Endothelial cell of umbilical vein (primary cell): ENCODE measurements around the gene RALGPS2. TPM values are rescaled to one million over a fixed set of nuclear protein-coding genes. Genes with fewer than 3 reads are reported as not detected.

Experiments
- BruUV-seq: library from RNA; stranded (reverse); fragments of 400-500 nt; replicated peaks from 2 replicates; lab custom pipeline; 2021; lab: Mats Ljungman, UMichigan
- CTCF ChIA-PET: fragments of 300-600, 350-600 bp; sonication (Branson Sonifier 250); formaldehyde crosslinking; loops from one replicate; lab custom pipeline; 2021; ENCODE audit warnings: antibody characterized with exemption, inconsistent platforms; lab: Charles Lee
- POLR2A ChIA-PET: fragments of 300-600, 350-600 bp; sonication (Branson Sonifier 250); formaldehyde crosslinking; loops from one replicate; lab custom pipeline; 2021; ENCODE audit warnings: antibody characterized with exemption, inconsistent platforms; lab: Charles Lee
- DNase-seq: peaks from one replicate; pipeline ENCODE4 v3.0.0-alpha.2; 2011; ENCODE audit warnings: low read depth, low spot score
- FAIRE-seq: peaks from 2 replicates; lab custom pipeline; 2011; peaks lifted over from hg19 to GRCh38; lab: Jason Lieb, UNC
- H2AFZ ChIP-seq: 2 replicates; pipeline ENCODE4 v1.6.0; 2012; ENCODE audit warnings: low read depth, low read length, control low read depth, inconsistent platforms
- H3K27ac ChIP-seq: 2 replicates; pipeline ENCODE4 v1.5.1; 2011; ENCODE audit warnings: low read depth, mild to moderate bottlenecking, control low read depth, low read length, moderate library complexity; ENCODE audit not compliant: insufficient read depth
- H3K27me3 ChIP-seq, 2 experiments: 2 replicates each; pipeline versions ENCODE4 v1.6.0 to v1.6.1; 2011; ENCODE audit warnings: low read length in 2 of 2, mixed read lengths in 1 of 2; ENCODE audit not compliant: control insufficient read depth in 2 of 2, insufficient read depth in 2 of 2
- H3K36me3 ChIP-seq, 2 experiments: 2 replicates in 1 of 2; 3 replicates in 1 of 2; pipeline ENCODE4 v1.5.1; 2011; ENCODE audit warnings: low read length in 2 of 2, mild to moderate bottlenecking in 1 of 2, moderate library complexity in 1 of 2; ENCODE audit not compliant: control insufficient read depth in 2 of 2, insufficient read depth in 2 of 2; ENCODE audit errors: extremely low read depth in 1 of 2
- H3K4me1 ChIP-seq: 3 replicates; pipeline ENCODE4 v1.5.1; 2011; ENCODE audit warnings: mild to moderate bottlenecking, low read length; ENCODE audit not compliant: control insufficient read depth, insufficient read depth; ENCODE audit errors: extremely low read depth
- H3K4me2 ChIP-seq: 2 replicates; pipeline ENCODE4 v1.6.1; 2011; ENCODE audit warnings: low read length, control low read depth, mixed read lengths; ENCODE audit not compliant: insufficient read depth
- H3K4me3 ChIP-seq, 3 experiments: fragments of 200-600 bp in 1 of 3; sonication (generic), shearing (Covaris generic) in 1 of 3; replicated peaks in 1 of 3; 2 replicates each; pipeline ENCODE4 v1.5.1; 2011 to 2016; ENCODE audit warnings: control low read depth in 3 of 3, low read length in 3 of 3, mild to moderate bottlenecking in 2 of 3, inconsistent platforms in 1 of 3, low read depth in 1 of 3, moderate library complexity in 1 of 3; ENCODE audit not compliant: insufficient read depth in 1 of 3
- H3K79me2 ChIP-seq: 2 replicates; pipeline ENCODE4 v1.6.0; 2012; ENCODE audit warnings: low read length, inconsistent platforms; ENCODE audit not compliant: control insufficient read depth, insufficient read depth
- H3K9ac ChIP-seq: replicated peaks from 2 replicates; pipeline ENCODE3; 2011; ENCODE audit warnings: low read length, control low read depth; ENCODE audit not compliant: insufficient read depth; ENCODE audit errors: extremely low read depth
- H3K9me1 ChIP-seq: replicated peaks from 3 replicates; pipeline ENCODE4 v1.6.0; 2011; ENCODE audit warnings: mild to moderate bottlenecking, low read length; ENCODE audit not compliant: control insufficient read depth, insufficient read depth; ENCODE audit errors: extremely low read depth
- H3K9me3 ChIP-seq: replicated peaks from 2 replicates; pipeline ENCODE4 v1.5.1; 2012; ENCODE audit warnings: low read length, inconsistent platforms; ENCODE audit not compliant: control insufficient read depth, insufficient read depth
- H4K20me1 ChIP-seq: replicated peaks from 2 replicates; pipeline ENCODE3; 2011; ENCODE audit warnings: mild to moderate bottlenecking, low read length; ENCODE audit not compliant: control insufficient read depth, insufficient read depth; ENCODE audit errors: extremely low read depth
- EZH2 ChIP-seq: IDR thresholded peaks from 2 replicates; pipeline ENCODE4 v1.6.1; 2012; ENCODE audit warnings: borderline replicate concordance, low read depth, mild to moderate bottlenecking, moderate library complexity, low read length, inconsistent platforms; ENCODE audit not compliant: severe bottlenecking
- FOS ChIP-seq: IDR thresholded peaks from 2 replicates; pipeline ENCODE4 v1.6.1; 2011; ENCODE audit warnings: mild to moderate bottlenecking, low read length, moderate library complexity, borderline replicate concordance; ENCODE audit not compliant: insufficient read depth
- GATA2 ChIP-seq: IDR thresholded peaks from 2 replicates; pipeline ENCODE4 v1.7.0; 2011; ENCODE audit warnings: low read depth, mild to moderate bottlenecking, moderate library complexity, mixed read lengths, low read length; ENCODE audit not compliant: insufficient read length, insufficient read depth
- JUN ChIP-seq: IDR thresholded peaks from 2 replicates; pipeline ENCODE4 v1.6.1; 2011; ENCODE audit warnings: borderline replicate concordance, low read depth; ENCODE audit not compliant: insufficient read length, insufficient read depth
- MYC ChIP-seq: IDR thresholded peaks from one replicate; pipeline ENCODE4 v1.6.1; 2011; ENCODE audit warnings: mild to moderate bottlenecking, low read depth, low read length
- POLR2A ChIP-seq: IDR thresholded peaks from 2 replicates; pipeline ENCODE4 v1.6.1; 2012; ENCODE audit warnings: low read depth, mild to moderate bottlenecking, control low read depth, low read length
- POLR2AphosphoS5 ChIP-seq: IDR thresholded peaks from 2 replicates; pipeline ENCODE4 v1.6.1; 2012; ENCODE audit warnings: low read depth, mild to moderate bottlenecking, control low read depth, low read length, moderate library complexity; ENCODE audit not compliant: insufficient read depth
- dilution Hi-C: fragments of 300-500 bp; cut with MboI; formaldehyde crosslinking; loops from one replicate; pipeline ENCODE4 v1.15.0; 2019; ENCODE audit warnings: low sequenced_read_pairs; ENCODE audit not compliant: extremely low pct_ligation_motif_present
- intact Hi-C: fragments of 100-400 bp; cut with micrococcal nuclease; formaldehyde crosslinking; loops from one replicate; pipeline ENCODE4 v1.10.0; 2022
- polyA plus RNA-seq, 4 experiments: library from polyadenylated mRNA; depleted of rRNA in 3 of 4; stranded (reverse) in 3 of 4; unstranded in 1 of 4; fragments of >200 nt; gene quantifications; 2 replicates each; pipeline versions ENCODE4 v1.2.1 to v1.2.3, GENCODE V29; 2011 to 2012; ENCODE audit warnings: missing spikeins in 1 of 4
- total RNA-seq: library from RNA; stranded (reverse); gene quantifications from 2 replicates; pipeline ENCODE4 v1.2.3, GENCODE V29; 2021
- TF ChIP-seq, protein P1 (sequence below): IDR thresholded peaks from 2 replicates; pipeline ENCODE4 v1.6.1; 2011; ENCODE audit not compliant: insufficient read depth, insufficient read length
- TF ChIP-seq, protein P2 (sequence below), 2 donors: IDR thresholded peaks; 1 replicate in 1 of 2; 2 replicates in 1 of 2; pipeline ENCODE4 v1.5.1; 2011; ENCODE audit warnings: low read length in 2 of 2, mild to moderate bottlenecking in 2 of 2, moderate library complexity in 2 of 2, control low read depth in 1 of 2, inconsistent platforms in 1 of 2, low read depth in 1 of 2; ENCODE audit not compliant: insufficient read depth in 1 of 2; ENCODE audit errors: extremely low read depth in 1 of 2

The RALGPS2 gene
- total and polyA plus RNA-seq, 2 donors (not counting 3 experiments of a cell fraction or from before 2014, with no cell fraction given), result 4.6 to 27.7 TPM

DNA sequence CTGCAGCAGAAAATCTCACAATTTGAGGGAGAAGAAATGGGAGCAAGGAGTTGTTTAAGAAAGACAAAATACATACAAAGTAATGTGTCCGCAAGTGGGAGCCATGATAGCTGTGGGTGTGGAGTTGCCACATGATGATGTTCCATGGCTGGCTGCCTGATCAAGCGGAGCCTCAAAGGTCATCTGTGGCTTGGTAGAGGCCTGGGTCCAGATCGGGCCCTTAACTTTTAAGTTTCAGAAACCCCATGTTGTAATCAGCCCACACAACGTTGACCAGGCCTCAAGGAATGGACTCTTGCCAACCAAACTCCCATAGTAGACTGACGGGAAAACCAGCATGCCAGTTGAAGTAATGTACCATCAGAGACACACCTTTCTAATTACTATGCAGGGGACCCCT is 210.6 kb downstream of the RALGPS2 start:
- CTCF ChIA-PET, result no interaction called here
- no peaks in the 10 kb centered on the region for H3K9me3 ChIP-seq
- peaks cover 0 to 5% of the 10 kb centered on the region in 2 experiments for H3K27me3 ChIP-seq
- POLR2A ChIA-PET, result no interaction called here
- DNase-seq, result no peak
- H3K9me1 ChIP-seq, result no peaks in the 10 kb centered on the region
- no peak for TF ChIP-seq POLR2A
- TF ChIP-seq, protein P1, sequence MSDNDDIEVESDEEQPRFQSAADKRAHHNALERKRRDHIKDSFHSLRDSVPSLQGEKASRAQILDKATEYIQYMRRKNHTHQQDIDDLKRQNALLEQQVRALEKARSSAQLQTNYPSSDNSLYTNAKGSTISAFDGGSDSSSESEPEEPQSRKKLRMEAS, result no peak
- TF ChIP-seq JUN, result no peak
- TF ChIP-seq POLR2AphosphoS5, result no peak
- no peak for TF ChIP-seq MYC
- H3K79me2 ChIP-seq, result no peaks in the 10 kb centered on the region
- no peak overlapping the region for H3K4me3 ChIP-seq
- H2AFZ ChIP-seq, result no peak overlapping the region
- H3K36me3 ChIP-seq, result no peaks in the 10 kb centered on the region
- dilution Hi-C loops, result no loop called here
- no peaks in the 10 kb centered on the region for H3K4me1 ChIP-seq
- no TSS peak for BruUV-seq
- H3K27ac ChIP-seq, result no peak overlapping the region
- intact Hi-C loops, result no loop called here
- H3K9ac ChIP-seq, result no peak overlapping the region
- FAIRE-seq, result no peak
- H3K4me2 ChIP-seq, result no peak overlapping the region
- no peaks in the 10 kb centered on the region for H4K20me1 ChIP-seq

- dilution Hi-C loops, result no loop called here
- Histone ChIP-seq H2AFZ (no peak overlapping the region), H3K4me2 (no peak overlapping the region), H3K79me2 (no peaks in the 10 kb centered on the region), H3K9me1 (no peaks in the 10 kb centered on the region), H3K4me3 (no peak overlapping the region), H3K4me1 (no peaks in the 10 kb centered on the region), H3K9ac (no peak overlapping the region), H3K27me3 (peaks cover 0 to 5% of the 10 kb centered on the region in 2 experiments), H3K36me3 (no peaks in the 10 kb centered on the region), H3K27ac (no peak overlapping the region), H3K9me3 (no peaks in the 10 kb centered on the region), H4K20me1 (no peaks in the 10 kb centered on the region)
- no TSS peak for BruUV-seq
- DNase-seq (no peak), FAIRE-seq (no peak)
- no peak for TF ChIP-seq FOS
- TF ChIP-seq, protein P1, result no peak
- no peak for TF ChIP-seq JUN
- TF ChIP-seq MYC, result no peak
- TF ChIP-seq, protein P2, sequence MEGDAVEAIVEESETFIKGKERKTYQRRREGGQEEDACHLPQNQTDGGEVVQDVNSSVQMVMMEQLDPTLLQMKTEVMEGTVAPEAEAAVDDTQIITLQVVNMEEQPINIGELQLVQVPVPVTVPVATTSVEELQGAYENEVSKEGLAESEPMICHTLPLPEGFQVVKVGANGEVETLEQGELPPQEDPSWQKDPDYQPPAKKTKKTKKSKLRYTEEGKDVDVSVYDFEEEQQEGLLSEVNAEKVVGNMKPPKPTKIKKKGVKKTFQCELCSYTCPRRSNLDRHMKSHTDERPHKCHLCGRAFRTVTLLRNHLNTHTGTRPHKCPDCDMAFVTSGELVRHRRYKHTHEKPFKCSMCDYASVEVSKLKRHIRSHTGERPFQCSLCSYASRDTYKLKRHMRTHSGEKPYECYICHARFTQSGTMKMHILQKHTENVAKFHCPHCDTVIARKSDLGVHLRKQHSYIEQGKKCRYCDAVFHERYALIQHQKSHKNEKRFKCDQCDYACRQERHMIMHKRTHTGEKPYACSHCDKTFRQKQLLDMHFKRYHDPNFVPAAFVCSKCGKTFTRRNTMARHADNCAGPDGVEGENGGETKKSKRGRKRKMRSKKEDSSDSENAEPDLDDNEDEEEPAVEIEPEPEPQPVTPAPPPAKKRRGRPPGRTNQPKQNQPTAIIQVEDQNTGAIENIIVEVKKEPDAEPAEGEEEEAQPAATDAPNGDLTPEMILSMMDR (IDR thresholded peaks at IDR 0.05; ENCODE audit: extremely low read depth in 1 of 2, insufficient read depth in 1 of 2, low read depth in 1 of 2, low read length in 2 of 2), result no peak
- TF ChIP-seq GATA2, result no peak
- TF ChIP-seq EZH2, result no peak
- no peak for TF ChIP-seq POLR2A
- TF ChIP-seq POLR2AphosphoS5, result no peak
- CTCF ChIA-PET, result no interaction called here
- intact Hi-C loops, result no loop called here
- POLR2A ChIA-PET, result no interaction called here
Observed at GRCh38 chr1:178937695-178938094, 212.7 kb downstream of the RALGPS2 start.
